Activated CD8-positive, alpha-beta memory T cell treated with anti-CD3 and anti-CD28 coated beads, Interleukin-2, amount 10 ng/mL, durations not matched to agents 7 days and 5 days (primary cell): ENCODE results near the gene ASH1L. TPM values are rescaled to one million over a fixed set of nuclear protein-coding genes. Genes with fewer than 3 reads are reported as not detected.
A peak's percentile ranks its signal among the peaks of the same experiment; 100 is the strongest.
"Not testable (repeated sequence)": the region's sequence is repeated elsewhere in the genome, so short reads cannot be mapped to it uniquely, and the experiment has no call there.

Experiments used
- ATAC-seq: fragments of 150-1000 bp; cut with Tn5 transposase; one replicate; pipeline ENCODE4 v1.10.0; 2021; ENCODE audit warnings: moderate library complexity
- CTCF ChIA-PET: fragments of 350-600 bp; sonication (Branson Sonifier 250); formaldehyde crosslinking; loops from one replicate; lab custom pipeline; 2021; ENCODE audit warnings: antibody characterized with exemption; lab: Charles Lee
- DNase-seq: peaks from one replicate; pipeline ENCODE4 v3.0.0-alpha.2; 2020
- H3K27ac Mint-ChIP-seq: one replicate; pipeline ENCODE4 v1.8.0; 2021; ENCODE audit warnings: mild to moderate bottlenecking, mixed read lengths
- H3K27me3 Mint-ChIP-seq: one replicate; pipeline ENCODE4 v1.8.0; 2021; ENCODE audit warnings: mixed read lengths
- H3K36me3 Mint-ChIP-seq: one replicate; pipeline ENCODE4 v1.8.0; 2021; ENCODE audit warnings: mild to moderate bottlenecking, mixed read lengths
- H3K4me1 Mint-ChIP-seq: one replicate; pipeline ENCODE4 v1.8.0; 2021; ENCODE audit warnings: mixed read lengths
- H3K4me3 Mint-ChIP-seq: one replicate; pipeline ENCODE4 v1.8.0; 2021; ENCODE audit warnings: mild to moderate bottlenecking, moderate library complexity, mixed read lengths
- H3K9me3 Mint-ChIP-seq: one replicate; pipeline ENCODE4 v1.8.0; 2022; ENCODE audit warnings: low read depth, mixed read lengths
- total RNA-seq, 2 experiments: library from RNA; stranded (reverse); gene quantifications; one replicate each; pipeline ENCODE4 v1.2.3, GENCODE V29; 2021

Gene ASH1L
- total RNA-seq, 2 experiments from 2014 or later: 34.0 to 52.9 TPM

DNA sequence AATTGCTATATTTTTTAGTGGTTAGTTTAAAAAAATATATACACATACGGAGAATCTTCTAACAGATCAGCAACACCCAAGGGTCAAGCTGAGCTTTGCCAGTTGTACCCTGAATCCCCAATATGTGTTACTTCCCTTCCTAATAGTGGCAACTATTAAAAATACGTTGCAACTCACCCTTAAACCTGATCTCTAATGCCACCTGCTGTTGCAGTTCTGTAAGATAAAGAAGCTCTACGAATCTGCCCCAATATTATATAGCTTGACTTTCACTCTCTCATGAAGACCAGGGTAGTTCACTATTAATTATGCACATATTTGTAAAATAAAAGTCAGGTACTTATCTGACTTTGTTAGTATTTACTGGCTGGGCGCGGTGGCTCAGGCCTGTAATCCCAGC lies 58.4 kb downstream of the ASH1L start:
- CTCF ChIA-PET: interaction anchor here (0.6 to 1.5 kb wide), 11 partner anchors 8 to 253 kb away, joined by 3 to 7 read pairs (median 3); no protein-coding TSS in a partner anchor

DNA sequence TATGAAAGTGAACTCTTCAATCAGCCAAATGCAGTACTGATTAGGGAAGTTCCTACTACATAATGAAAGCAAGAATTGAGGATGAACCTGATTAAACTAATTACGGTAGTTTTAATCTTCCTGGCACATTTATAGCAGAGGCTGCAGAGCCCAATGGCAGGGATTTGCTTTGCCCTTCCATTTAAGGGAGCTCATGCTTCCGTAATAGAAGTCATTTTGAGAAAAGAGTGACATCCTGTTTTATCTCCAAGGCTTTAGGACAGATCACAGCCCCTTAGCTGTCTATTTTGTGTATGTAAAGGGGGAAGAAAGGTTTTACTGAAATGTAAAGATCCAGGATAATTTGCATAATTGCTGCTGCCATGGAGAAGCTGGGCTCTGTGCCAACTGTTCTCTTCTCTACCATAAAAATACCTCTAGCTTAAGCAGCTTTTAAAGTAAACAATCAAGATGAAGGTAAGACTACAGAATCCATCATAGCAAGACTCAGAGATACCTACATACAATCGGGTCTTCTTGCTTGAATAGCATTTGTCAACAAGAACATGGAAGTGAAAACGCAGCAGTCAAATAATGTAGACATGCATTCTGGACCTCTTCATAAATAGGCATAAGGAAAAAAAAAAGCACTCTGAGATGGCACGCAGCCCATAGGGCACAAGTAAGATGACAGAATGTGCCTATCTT lies 62.5 kb downstream of the ASH1L start:
- Mint-ChIP-seq H3K4me1 (peaks cover 20% of the 10 kb centered on the region), H3K9me3 (no peaks in the 10 kb centered on the region), H3K36me3 (peaks cover 4% of the 10 kb centered on the region), H3K27me3 (no peaks in the 10 kb centered on the region), H3K27ac (no peak overlapping the region), H3K4me3 (no peak overlapping the region)
- ATAC-seq (no peak), DNase-seq (no peak)
- CTCF ChIA-PET: interaction anchor here (1.0 to 1.4 kb wide), 2 partner anchors 14 to 249 kb away, joined by 3 read pairs; no protein-coding TSS in a partner anchor

More for the DNA sequence above, 58.4 kb downstream of the ASH1L start:
- Mint-ChIP-seq H3K4me1 (peaks cover 30% of the 10 kb centered on the region), H3K9me3 (no peaks in the 10 kb centered on the region), H3K27me3 (no peaks in the 10 kb centered on the region), H3K36me3 (peaks cover 10% of the 10 kb centered on the region), H3K4me3 (no peak overlapping the region), H3K27ac (peak overlapping the region; percentile 28)
- DNase-seq (no peak), ATAC-seq (peak; percentile 42)

- Mint-ChIP-seq H3K4me3 (no peak overlapping the region), H3K27ac (no peak overlapping the region)
- CTCF ChIA-PET: interaction anchor here (1.0 to 1.4 kb wide), 2 partner anchors 15 to 248 kb away, joined by 3 read pairs; no protein-coding TSS in a partner anchor
Observed at GRCh38 chr1:155499263-155499662, 63.3 kb downstream of the ASH1L start.

GRCh38 chr1:155493595-155493994 lies 69.0 kb downstream of the ASH1L start:
- not testable (repeated sequence) for H3K4me1 Mint-ChIP-seq

More at GRCh38 chr1:155499263-155499662, 63.3 kb downstream of the ASH1L start:
- Mint-ChIP-seq H3K36me3 (peaks cover 4% of the 10 kb centered on the region), H3K9me3 (no peaks in the 10 kb centered on the region), H3K27me3 (no peaks in the 10 kb centered on the region), H3K4me1 (peaks cover 18% of the 10 kb centered on the region)
- ATAC-seq: no peak
- DNase-seq: no peak

DNA sequence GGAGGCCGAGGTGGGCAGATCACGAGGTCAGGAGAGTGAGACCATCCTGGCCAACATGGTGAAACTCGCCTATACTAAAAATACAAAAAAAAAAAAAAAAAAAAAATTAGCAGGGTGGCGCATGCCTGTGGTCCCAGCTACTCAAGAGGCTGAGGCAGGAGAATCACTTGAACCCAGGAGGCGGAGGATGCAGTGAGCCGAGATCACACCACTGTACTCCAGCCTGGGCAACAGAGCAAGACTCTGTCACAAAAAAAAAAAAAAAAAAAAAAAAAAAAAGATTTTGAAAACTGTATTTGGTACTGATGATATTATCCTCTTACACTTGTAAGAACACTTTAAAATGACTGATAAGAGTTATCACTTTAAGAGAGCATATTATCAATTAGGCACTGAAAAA lies 74.2 kb downstream of the ASH1L start:
- not testable (repeated sequence) for DNase-seq, H3K9me3 Mint-ChIP-seq, ATAC-seq, H3K4me3 Mint-ChIP-seq, H3K4me1 Mint-ChIP-seq, H3K27ac Mint-ChIP-seq, H3K27me3 Mint-ChIP-seq, H3K36me3 Mint-ChIP-seq
- CTCF ChIA-PET: interaction anchor here (0.7 kb wide), 2 partner anchors 280 to 803 kb away, joined by 3 read pairs; partner anchors contain the start of gene MTX1

More at GRCh38 chr1:155493595-155493994, 69.0 kb downstream of the ASH1L start:
- not testable (repeated sequence) for DNase-seq, H3K27ac Mint-ChIP-seq, H3K4me3 Mint-ChIP-seq, H3K36me3 Mint-ChIP-seq, H3K9me3 Mint-ChIP-seq, H3K27me3 Mint-ChIP-seq, ATAC-seq
- CTCF ChIA-PET: interaction anchor here (1.0 to 1.1 kb wide), 2 partner anchors 11 to 243 kb away, joined by 3 to 4 read pairs; no protein-coding TSS in a partner anchor

DNA sequence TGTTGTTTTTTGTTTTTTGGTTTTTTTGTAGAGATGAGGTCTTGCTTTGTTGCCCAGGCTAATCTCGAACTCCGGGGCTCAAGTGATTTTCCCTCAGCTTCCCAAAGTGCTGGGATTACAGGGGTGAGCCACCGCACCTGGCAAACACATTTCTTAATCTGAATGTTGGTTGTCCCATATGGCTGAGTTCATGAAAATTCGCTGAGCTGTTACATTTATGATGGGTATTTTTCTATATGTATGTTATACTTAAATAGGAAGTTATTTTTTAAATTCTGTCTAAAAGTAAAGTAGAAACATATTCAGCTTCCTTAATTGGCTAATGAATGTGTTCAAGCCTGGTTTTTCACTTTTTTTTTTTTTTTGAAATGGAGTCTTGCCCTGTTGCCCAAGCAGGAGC lies 75.1 kb downstream of the ASH1L start:
- Mint-ChIP-seq H3K36me3 (peaks cover 8% of the 10 kb centered on the region), H3K27ac (no peak overlapping the region)
- CTCF ChIA-PET: interaction anchor here (0.6 to 0.7 kb wide), 2 partner anchors 279 to 830 kb away, joined by 3 to 5 read pairs; partner anchors contain the start of gene MTX1

GRCh38 chr1:155486952-155487351 lies 75.7 kb downstream of the ASH1L start:
- H3K4me1 Mint-ChIP-seq, H3K4me3 Mint-ChIP-seq, DNase-seq, H3K27ac Mint-ChIP-seq, H3K27me3 Mint-ChIP-seq, H3K9me3 Mint-ChIP-seq, ATAC-seq, CTCF ChIA-PET: not testable (repeated sequence)
- peaks cover 12% of the 10 kb centered on the region for H3K36me3 Mint-ChIP-seq

More for the DNA sequence above, 75.1 kb downstream of the ASH1L start:
- ATAC-seq (no peak), DNase-seq (no peak)
- Mint-ChIP-seq H3K4me1 (peaks cover 7% of the 10 kb centered on the region), H3K27me3 (no peaks in the 10 kb centered on the region), H3K4me3 (no peak overlapping the region), H3K9me3 (no peaks in the 10 kb centered on the region)

- Mint-ChIP-seq H3K36me3 (peaks cover 22% of the 10 kb centered on the region), H3K9me3 (no peaks in the 10 kb centered on the region), H3K27ac (no peak overlapping the region), H3K27me3 (no peaks in the 10 kb centered on the region), H3K4me3 (no peak overlapping the region), H3K4me1 (peaks cover 7% of the 10 kb centered on the region)
- CTCF ChIA-PET: no interaction called here
- ATAC-seq: no peak
- no peak for DNase-seq
Observed at GRCh38 chr1:155485945-155486344, 76.7 kb downstream of the ASH1L start.

DNA sequence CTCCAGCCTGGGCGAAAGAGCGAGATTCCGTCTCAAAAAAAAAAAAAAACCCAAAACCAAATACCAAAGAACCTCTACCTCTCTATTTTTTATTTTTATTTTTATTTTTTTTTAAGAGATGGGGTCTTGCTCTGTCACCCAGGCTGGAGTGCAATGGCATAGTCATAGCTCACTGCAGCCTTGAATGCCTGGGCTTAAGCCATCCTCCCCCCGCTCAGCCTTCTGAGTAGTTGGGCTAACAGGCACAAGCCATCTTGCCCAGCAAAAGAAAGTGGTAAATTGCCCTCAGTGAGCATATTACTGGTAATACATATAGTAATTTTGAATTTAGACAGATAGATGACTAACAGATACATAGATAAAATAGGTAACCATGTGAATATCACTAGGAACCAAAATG lies 77.4 kb downstream of the ASH1L start:
- Mint-ChIP-seq H3K4me1 (peaks cover 7% of the 10 kb centered on the region), H3K27me3 (no peaks in the 10 kb centered on the region), H3K36me3 (peaks cover 26% of the 10 kb centered on the region), H3K27ac (no peak overlapping the region), H3K9me3 (no peaks in the 10 kb centered on the region), H3K4me3 (no peak overlapping the region)
- DNase-seq (no peak), ATAC-seq (no peak)
- CTCF ChIA-PET: no interaction called here

DNA sequence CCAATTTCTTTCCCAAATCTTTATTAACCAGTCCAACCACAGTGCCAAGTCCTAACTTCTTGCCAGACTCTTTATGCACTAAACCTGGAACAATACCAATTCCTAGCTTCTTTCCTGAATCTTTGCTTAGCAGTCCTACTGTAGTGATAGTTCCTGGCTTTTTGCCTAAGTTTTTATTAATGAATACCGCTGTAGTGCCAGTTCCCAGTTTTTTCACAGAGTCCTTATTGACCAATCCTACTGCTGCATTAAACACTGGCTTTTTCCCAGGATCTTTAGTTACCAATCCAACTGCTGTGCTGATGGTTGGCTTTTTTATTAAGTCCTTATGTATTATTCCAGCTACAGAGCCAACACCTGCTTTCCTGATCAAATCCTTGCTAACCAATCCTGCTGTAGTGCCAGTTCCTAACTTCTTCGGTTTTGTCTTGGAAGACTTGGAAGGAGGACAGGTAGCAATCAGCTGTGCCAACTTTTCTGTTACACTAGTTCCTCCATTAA lies 80.8 kb downstream of the ASH1L start:
- CTCF ChIA-PET: interaction anchor here (1.4 to 1.5 kb wide), 2 partner anchors 11 to 158 kb away, joined by 3 to 4 read pairs; no protein-coding TSS in a partner anchor
- no peak for ATAC-seq
- H3K4me3 Mint-ChIP-seq: no peak overlapping the region

GRCh38 chr1:155479205-155479604 lies 83.4 kb downstream of the ASH1L start:
- CTCF ChIA-PET: no interaction called here
- peaks cover 3% of the 10 kb centered on the region for H3K4me1 Mint-ChIP-seq
- peaks cover 52% of the 10 kb centered on the region for H3K36me3 Mint-ChIP-seq
- H3K27ac Mint-ChIP-seq: no peak overlapping the region
- H3K27me3 Mint-ChIP-seq: no peaks in the 10 kb centered on the region
- H3K4me3 Mint-ChIP-seq: no peak overlapping the region
- peaks cover 2% of the 10 kb centered on the region for H3K9me3 Mint-ChIP-seq
- no peak for DNase-seq
- no peak for ATAC-seq

More for the DNA sequence above, 80.8 kb downstream of the ASH1L start:
- H3K9me3 Mint-ChIP-seq: no peaks in the 10 kb centered on the region
- no peaks in the 10 kb centered on the region for H3K27me3 Mint-ChIP-seq
- H3K4me1 Mint-ChIP-seq: peaks cover 7% of the 10 kb centered on the region
- no peak overlapping the region for H3K27ac Mint-ChIP-seq
- peaks cover 44% of the 10 kb centered on the region for H3K36me3 Mint-ChIP-seq
- DNase-seq: no peak

DNA sequence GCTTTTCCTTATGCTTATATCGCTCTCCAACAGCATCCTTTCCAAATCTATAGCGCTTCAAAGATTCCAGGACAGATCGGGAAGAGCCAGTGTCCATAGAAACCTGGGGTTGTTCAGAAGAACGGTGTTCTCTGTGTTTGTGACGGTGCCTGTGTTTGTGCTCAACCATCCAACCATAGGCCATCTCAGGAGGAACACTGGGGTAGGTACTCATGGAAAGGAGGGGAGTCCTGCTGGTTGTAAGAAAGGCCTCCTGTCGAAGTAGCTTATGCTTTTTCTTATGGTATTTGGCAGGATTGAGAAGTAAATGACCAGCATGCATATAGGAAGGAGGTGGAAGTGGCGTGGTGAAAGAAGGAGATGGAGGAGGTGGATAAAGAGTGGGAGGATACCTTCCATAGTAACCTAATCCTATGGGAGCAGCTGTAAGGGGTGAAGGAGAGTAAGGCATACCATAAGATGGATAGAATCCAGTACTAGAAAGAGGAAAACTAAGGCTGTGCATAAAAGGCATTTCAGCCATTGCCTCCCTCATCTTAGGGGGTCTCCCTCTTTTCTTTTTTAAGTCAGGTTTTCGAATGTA lies 84.2 kb downstream of the ASH1L start:
- Mint-ChIP-seq H3K27me3 (no peaks in the 10 kb centered on the region), H3K27ac (no peak overlapping the region), H3K4me3 (no peak overlapping the region), H3K9me3 (peaks cover 2% of the 10 kb centered on the region), H3K36me3 (peaks cover 54% of the 10 kb centered on the region), H3K4me1 (peaks cover 3% of the 10 kb centered on the region)
- DNase-seq: no peak
- ATAC-seq: no peak
- CTCF ChIA-PET: no interaction called here

DNA sequence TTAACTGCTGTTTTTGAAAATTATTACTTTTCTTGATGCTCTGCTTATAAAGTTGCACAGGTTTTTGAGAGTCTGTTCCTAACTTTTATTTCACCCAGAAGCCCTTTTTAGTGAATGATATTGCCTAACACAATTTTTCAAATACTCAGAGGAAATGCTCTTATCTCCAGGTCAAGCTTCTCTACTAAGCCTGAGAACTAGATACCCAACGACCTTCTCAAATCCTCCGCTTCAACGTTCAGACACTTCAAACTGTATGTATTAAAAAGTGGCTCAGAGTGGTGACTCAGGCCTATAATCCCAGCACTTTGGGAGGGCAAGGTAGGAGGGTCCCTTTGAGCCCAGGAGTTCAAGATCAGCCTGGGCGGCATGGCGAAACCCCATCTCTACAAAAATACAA lies 88.5 kb downstream of the ASH1L start:
- peaks cover 3% of the 10 kb centered on the region for H3K4me1 Mint-ChIP-seq
- H3K36me3 Mint-ChIP-seq: peaks cover 59% of the 10 kb centered on the region
- no peak for DNase-seq
- no peak overlapping the region for H3K27ac Mint-ChIP-seq
- no peaks in the 10 kb centered on the region for H3K27me3 Mint-ChIP-seq
- H3K9me3 Mint-ChIP-seq: peaks cover 13% of the 10 kb centered on the region
- no peak overlapping the region for H3K4me3 Mint-ChIP-seq
- CTCF ChIA-PET: no interaction called here
- ATAC-seq: no peak
